Measurements from ENCODE around the gene BEST3. TPM values are rescaled to one million over a fixed set of nuclear protein-coding genes. Genes with fewer than 3 reads are reported as not detected.

Gene BEST3
- total and polyA plus RNA-seq, 2 donors (not counting 3 experiments of a cell fraction or from before 2014, with no cell fraction given) = 0.12 to 0.18 TPM

DNA sequence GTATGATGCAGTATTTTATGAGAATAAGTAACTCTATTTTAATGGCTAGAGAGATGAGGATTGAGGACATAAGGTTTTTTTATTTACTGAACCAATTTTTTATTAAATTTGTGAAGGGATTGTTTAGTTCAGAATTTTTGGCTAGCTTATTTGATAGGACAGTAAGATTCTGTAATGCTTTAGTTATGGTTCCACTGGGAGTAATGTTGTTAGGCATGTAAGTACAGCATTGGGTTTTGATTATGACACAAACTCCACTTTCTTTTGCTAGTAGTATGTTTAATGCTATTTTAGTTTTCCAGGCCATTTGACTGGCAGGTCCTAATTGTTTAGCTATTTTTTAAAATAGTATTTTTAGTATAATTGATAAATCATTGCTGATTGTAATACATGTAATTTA is 54.6 kb downstream of the BEST3 start:
- intact Hi-C loops (cut with micrococcal nuclease) (no loop called here), dilution Hi-C loops (cut with MboI; ENCODE audit: extremely low pct_ligation_motif_present, low sequenced_read_pairs) (no loop called here)
- ChIA-PET POLR2A (no interaction called here), CTCF (interaction anchor here (0.9 to 1.4 kb wide), 3 partner anchors 8 to 286 kb away, joined by 3 to 4 read pairs (median 3); no protein-coding TSS in a partner anchor)
- H3K9me3 ChIP-seq (replicated peaks; ENCODE audit: control insufficient read depth, insufficient read depth, low read length) = no peaks in the 10 kb centered on the region
- no peak overlapping the region for H2AFZ ChIP-seq (ENCODE audit: low read depth, low read length)
- no peaks in the 10 kb centered on the region for H3K4me1 ChIP-seq (ENCODE audit: control insufficient read depth, extremely low read depth, insufficient read depth, low read length)
- BruUV-seq (replicated peaks) = no TSS peak
- H3K9me1 ChIP-seq (replicated peaks; ENCODE audit: control insufficient read depth, extremely low read depth, insufficient read depth, low read length) = no peaks in the 10 kb centered on the region
- no peaks in the 10 kb centered on the region for H4K20me1 ChIP-seq (replicated peaks; ENCODE audit: control insufficient read depth, extremely low read depth, insufficient read depth, low read length)
- DNase-seq (ENCODE audit: low read depth, low spot score) (no peak), FAIRE-seq (no peak)
- H3K79me2 ChIP-seq (ENCODE audit: control insufficient read depth, insufficient read depth, low read length) = no peaks in the 10 kb centered on the region
- peaks cover 0 to 3% of the 10 kb centered on the region in 2 experiments for H3K27me3 ChIP-seq (ENCODE audit: control insufficient read depth in 2 of 2, insufficient read depth in 2 of 2, low read length in 2 of 2)
- no peak overlapping the region for H3K4me2 ChIP-seq (ENCODE audit: insufficient read depth, low read length)
- H3K9ac ChIP-seq (replicated peaks; ENCODE audit: extremely low read depth, insufficient read depth, low read length) = no peak overlapping the region
- no peaks in the 10 kb centered on the region for H3K36me3 ChIP-seq (ENCODE audit: control insufficient read depth in 2 of 2, extremely low read depth in 1 of 2, insufficient read depth in 2 of 2, low read length in 2 of 2)
- TF ChIP-seq FOS (IDR thresholded peaks at IDR 0.05; ENCODE audit: borderline replicate concordance, insufficient read depth, low read length) (no peak), JUN (IDR thresholded peaks at IDR 0.05; ENCODE audit: borderline replicate concordance, insufficient read depth, insufficient read length, low read depth) (no peak), POLR2A (IDR thresholded peaks at IDR 0.05; ENCODE audit: low read depth, low read length) (no peak), EZH2 (IDR thresholded peaks at IDR 0.05; ENCODE audit: borderline replicate concordance, low read depth, low read length, severe bottlenecking) (no peak), POLR2AphosphoS5 (IDR thresholded peaks at IDR 0.05; ENCODE audit: insufficient read depth, low read depth, low read length) (no peak), MYC (IDR thresholded peaks at IDR 0.05; ENCODE audit: low read depth, low read length) (no peak), GATA2 (IDR thresholded peaks at IDR 0.05; ENCODE audit: insufficient read depth, insufficient read length, low read depth, low read length) (no peak)
- TF ChIP-seq, protein P1, sequence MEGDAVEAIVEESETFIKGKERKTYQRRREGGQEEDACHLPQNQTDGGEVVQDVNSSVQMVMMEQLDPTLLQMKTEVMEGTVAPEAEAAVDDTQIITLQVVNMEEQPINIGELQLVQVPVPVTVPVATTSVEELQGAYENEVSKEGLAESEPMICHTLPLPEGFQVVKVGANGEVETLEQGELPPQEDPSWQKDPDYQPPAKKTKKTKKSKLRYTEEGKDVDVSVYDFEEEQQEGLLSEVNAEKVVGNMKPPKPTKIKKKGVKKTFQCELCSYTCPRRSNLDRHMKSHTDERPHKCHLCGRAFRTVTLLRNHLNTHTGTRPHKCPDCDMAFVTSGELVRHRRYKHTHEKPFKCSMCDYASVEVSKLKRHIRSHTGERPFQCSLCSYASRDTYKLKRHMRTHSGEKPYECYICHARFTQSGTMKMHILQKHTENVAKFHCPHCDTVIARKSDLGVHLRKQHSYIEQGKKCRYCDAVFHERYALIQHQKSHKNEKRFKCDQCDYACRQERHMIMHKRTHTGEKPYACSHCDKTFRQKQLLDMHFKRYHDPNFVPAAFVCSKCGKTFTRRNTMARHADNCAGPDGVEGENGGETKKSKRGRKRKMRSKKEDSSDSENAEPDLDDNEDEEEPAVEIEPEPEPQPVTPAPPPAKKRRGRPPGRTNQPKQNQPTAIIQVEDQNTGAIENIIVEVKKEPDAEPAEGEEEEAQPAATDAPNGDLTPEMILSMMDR (IDR thresholded peaks at IDR 0.05; ENCODE audit: extremely low read depth in 1 of 2, insufficient read depth in 1 of 2, low read depth in 1 of 2, low read length in 2 of 2) = no peak
- TF ChIP-seq, protein P2, sequence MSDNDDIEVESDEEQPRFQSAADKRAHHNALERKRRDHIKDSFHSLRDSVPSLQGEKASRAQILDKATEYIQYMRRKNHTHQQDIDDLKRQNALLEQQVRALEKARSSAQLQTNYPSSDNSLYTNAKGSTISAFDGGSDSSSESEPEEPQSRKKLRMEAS (IDR thresholded peaks at IDR 0.05; ENCODE audit: insufficient read depth, insufficient read length) = no peak
- no peak overlapping the region for H3K4me3 ChIP-seq (replicated peaks in 1 of 3; ENCODE audit: insufficient read depth in 1 of 3, low read depth in 1 of 3, low read length in 3 of 3)
- H3K27ac ChIP-seq (ENCODE audit: insufficient read depth, low read depth, low read length) = no peak overlapping the region
